Measurements from ENCODE around the gene TM4SF4.

- TF ChIP-seq EZH2 (IDR thresholded peaks at IDR 0.05; ENCODE audit: borderline replicate concordance, insufficient read depth, low read length, poor library complexity, severe bottlenecking) (no peak), EP300 (conservative IDR thresholded peaks at IDR 0.05; ENCODE audit: poor library complexity, severe bottlenecking) (no peak), CTCF (IDR thresholded peaks at IDR 0.05; ENCODE audit: poor library complexity, severe bottlenecking) (no peak), POLR2AphosphoS5 (IDR thresholded peaks at IDR 0.05) (no peak), TAF1 (IDR thresholded peaks at IDR 0.05; ENCODE audit: low read depth) (no peak)
Observed at GRCh38 chr3:149481056-149481455, 6.6 kb downstream of the TM4SF4 start.

All from neural cell (in vitro differentiated cells).